Fibroblast of lung (primary cell): Measurements from ENCODE around the gene TMEM198. TPM values are rescaled to one million over a fixed set of nuclear protein-coding genes. Genes with fewer than 3 reads are reported as not detected.

Experiments used
- DNase-seq, 2 donors: peaks; one replicate each; pipeline versions ENCODE4 v3.0.0 to v3.0.0-alpha.2; 2010; ENCODE audit warnings: low read depth in 2 of 2
- H2AFZ ChIP-seq: 2 replicates; pipeline ENCODE4 v1.5.1; 2012; ENCODE audit warnings: low read length, control low read depth, inconsistent platforms
- H3K27ac ChIP-seq: 2 replicates; pipeline ENCODE4 v1.5.1; 2011; ENCODE audit warnings: low read length, control low read depth; ENCODE audit not compliant: insufficient read depth
- H3K27me3 ChIP-seq: 2 replicates; pipeline ENCODE4 v1.5.1; 2011; ENCODE audit warnings: mild to moderate bottlenecking, low read length; ENCODE audit not compliant: control insufficient read depth, insufficient read depth
- H3K36me3 ChIP-seq: 2 replicates; pipeline ENCODE4 v1.5.1; 2011; ENCODE audit warnings: low read length; ENCODE audit not compliant: control insufficient read depth, insufficient read depth
- H3K4me1 ChIP-seq: 2 replicates; pipeline ENCODE4 v1.5.1; 2011; ENCODE audit warnings: low read length; ENCODE audit not compliant: control insufficient read depth, insufficient read depth; ENCODE audit errors: extremely low read depth
- H3K4me2 ChIP-seq: 2 replicates; pipeline ENCODE4 v1.5.1; 2011; ENCODE audit warnings: low read length, control low read depth; ENCODE audit not compliant: insufficient read depth; ENCODE audit errors: extremely low read depth
- H3K4me3 ChIP-seq, 4 experiments: fragments of 200-600 bp in 1 of 4; sonication (generic) in 1 of 4; replicated peaks in 1 of 4; 2 replicates each; pipeline ENCODE4 v1.5.1; 2011 to 2016; ENCODE audit warnings: low read length in 4 of 4, low read depth in 3 of 4, mild to moderate bottlenecking in 3 of 4, control low read depth in 2 of 4, inconsistent platforms in 1 of 4, mixed read lengths in 1 of 4; ENCODE audit not compliant: insufficient read depth in 1 of 4; ENCODE audit errors: control extremely low read depth in 1 of 4
- H3K79me2 ChIP-seq: 2 replicates; pipeline ENCODE4 v1.5.1; 2012; ENCODE audit warnings: mild to moderate bottlenecking, low read length, inconsistent platforms; ENCODE audit not compliant: control insufficient read depth, insufficient read depth
- H3K9ac ChIP-seq: 2 replicates; pipeline ENCODE4 v1.5.1; 2011; ENCODE audit warnings: mild to moderate bottlenecking, low read length, control low read depth; ENCODE audit not compliant: insufficient read depth
- H3K9me3 ChIP-seq: 2 replicates; pipeline ENCODE4 v1.5.1; 2012; ENCODE audit warnings: low read depth, low read length; ENCODE audit not compliant: control insufficient read depth, insufficient read depth
- H4K20me1 ChIP-seq: 2 replicates; pipeline ENCODE4 v1.5.1; 2011; ENCODE audit warnings: low read length; ENCODE audit not compliant: control insufficient read depth, insufficient read depth; ENCODE audit errors: extremely low read depth
- CTCF ChIP-seq, 2 donors: IDR thresholded peaks in 1 of 2; conservative IDR thresholded peaks in 1 of 2; 1 replicate in 1 of 2; 2 replicates in 1 of 2; pipeline ENCODE4 v1.5.1; 2011 to 2012; ENCODE audit warnings: low read length in 2 of 2, control low read depth in 1 of 2, inconsistent platforms in 1 of 2, low read depth in 1 of 2, mild to moderate bottlenecking in 1 of 2
- EZH2 ChIP-seq: IDR thresholded peaks from 2 replicates; pipeline ENCODE4 v1.5.1; 2012; ENCODE audit warnings: low read length, control low read depth, mild to moderate bottlenecking; ENCODE audit errors: missing control alignments
- polyA plus RNA-seq, 2 donors: library from polyadenylated mRNA; depleted of rRNA in 1 of 2; stranded (reverse) in 1 of 2; unstranded in 1 of 2; fragments of >200 nt; gene quantifications; 2 replicates each; pipeline ENCODE4 v1.2.1, GENCODE V29; 2011 to 2012; ENCODE audit warnings: missing spikeins in 1 of 2
- total RNA-seq: library from RNA; depleted of rRNA; stranded (reverse); fragments of >200 nt; gene quantifications from 2 replicates; pipeline ENCODE4 v1.2.1, GENCODE V29; 2014

Gene TMEM198
- total and polyA plus RNA-seq, 2 donors (not counting 1 experiment from before 2014, with no cell fraction given), result 0.70 to 0.99 TPM

- peak overlapping the region; percentile 64 for H3K9ac ChIP-seq
- H3K27me3 ChIP-seq, result no peaks in the 10 kb centered on the region
- H3K36me3 ChIP-seq, result no peaks in the 10 kb centered on the region
- H3K27ac ChIP-seq, result peak overlapping the region; percentile 39
- H3K79me2 ChIP-seq, result no peaks in the 10 kb centered on the region
- no peaks in the 10 kb centered on the region for H3K9me3 ChIP-seq
- H4K20me1 ChIP-seq, result no peaks in the 10 kb centered on the region
- peaks cover 3% of the 10 kb centered on the region for H3K4me1 ChIP-seq
- H2AFZ ChIP-seq, result no peak overlapping the region
- TF ChIP-seq CTCF (conservative IDR thresholded peaks at IDR 0.05 in 1 of 2, IDR thresholded peaks at IDR 0.05 in 1 of 2; ENCODE audit: low read depth in 1 of 2, low read length in 2 of 2) (no peak), EZH2 (no peak)
- peak; percentile 34 to 36 for DNase-seq
- peak overlapping the region; percentile 35 to 68 (median 53) for H3K4me3 ChIP-seq
- H3K4me2 ChIP-seq, result peak overlapping the region; percentile 68
Observed at GRCh38 chr2:219570194-219570923, 26.5 kb downstream of the TMEM198 start.

DNA sequence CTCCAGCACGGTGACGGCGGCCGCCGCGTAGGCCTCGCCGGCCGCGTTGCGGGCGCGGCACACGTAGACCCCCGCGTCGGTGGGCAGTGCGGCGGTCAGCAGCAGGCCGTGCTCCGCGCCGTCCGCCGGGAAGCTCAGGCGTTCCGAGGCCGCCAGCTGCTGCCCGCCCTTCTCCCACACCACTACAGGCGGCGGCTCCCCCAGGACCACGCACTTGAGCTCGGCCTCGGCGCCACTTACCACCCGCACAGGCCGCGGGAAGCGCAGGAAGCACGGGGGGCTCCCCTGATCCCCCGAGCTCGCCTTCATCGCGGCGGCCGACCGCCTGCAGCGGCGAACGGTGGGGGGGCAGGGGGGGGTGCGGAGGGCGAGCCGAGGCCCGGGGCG, 27.1 kb downstream of the TMEM198 start:
- TF ChIP-seq CTCF (conservative IDR thresholded peaks at IDR 0.05 in 1 of 2, IDR thresholded peaks at IDR 0.05 in 1 of 2; ENCODE audit: low read depth in 1 of 2, low read length in 2 of 2), result no peak
- no peaks in the 10 kb centered on the region for H3K36me3 ChIP-seq
- peak overlapping the region; percentile 64 for H3K9ac ChIP-seq
- H3K4me3 ChIP-seq, result peak overlapping the region; percentile 34 to 68 (median 53)
- peaks cover 3% of the 10 kb centered on the region for H3K4me1 ChIP-seq
- peak overlapping the region; percentile 51 for H3K4me2 ChIP-seq
- no peaks in the 10 kb centered on the region for H3K79me2 ChIP-seq
- peak; percentile 25 to 42 for DNase-seq
- peak overlapping the region; percentile 51 for H2AFZ ChIP-seq
- H3K9me3 ChIP-seq, result no peaks in the 10 kb centered on the region
- peaks cover 2% of the 10 kb centered on the region for H3K27me3 ChIP-seq
- H3K27ac ChIP-seq, result peak overlapping the region; percentile 39
- H4K20me1 ChIP-seq, result no peaks in the 10 kb centered on the region

DNA sequence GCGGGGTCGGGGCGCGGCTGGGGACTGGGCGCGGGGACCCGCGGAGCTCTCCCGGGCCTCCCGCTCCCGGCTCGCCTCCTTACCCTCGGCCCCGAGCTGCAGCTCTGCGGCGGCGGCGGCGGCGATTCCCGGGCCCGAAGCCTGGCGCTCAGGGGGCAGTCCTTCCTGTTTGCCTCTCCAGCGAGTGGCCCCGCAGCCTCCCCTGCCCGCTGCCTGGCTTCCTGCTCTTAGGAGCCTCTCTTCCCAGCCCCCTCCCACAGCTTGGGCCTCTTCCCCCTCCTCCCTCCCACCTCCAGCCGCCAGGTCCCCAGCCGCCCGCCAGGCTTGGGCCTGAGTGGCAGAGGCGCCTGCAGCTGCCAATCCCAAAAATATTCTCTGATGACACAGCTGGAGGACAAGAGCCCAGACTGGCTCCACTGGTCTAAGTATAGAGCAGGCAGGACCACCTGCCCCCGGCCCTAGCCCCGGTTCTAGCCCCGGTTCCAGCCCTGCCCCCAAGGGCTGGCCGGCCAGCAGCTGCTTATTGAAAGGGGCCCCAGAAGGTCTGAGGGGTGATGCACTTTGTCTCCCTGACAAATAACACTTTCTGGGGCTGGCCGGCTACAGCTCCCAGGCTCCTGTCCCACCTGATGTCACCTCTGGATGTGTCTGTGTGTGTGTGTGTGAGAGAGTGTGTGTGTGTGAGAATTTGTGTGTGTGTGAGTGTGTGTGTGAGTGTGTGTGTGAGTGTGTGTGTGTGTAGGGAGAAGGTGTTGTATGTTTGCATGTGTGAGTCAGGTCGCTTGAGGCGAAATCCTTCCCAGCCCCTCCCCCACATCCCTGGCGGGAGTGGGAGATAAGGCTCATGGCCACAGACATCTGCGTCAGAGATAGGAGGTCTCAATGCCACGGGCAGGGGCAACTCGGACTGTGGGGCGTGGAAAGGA, 27.7 kb downstream of the TMEM198 start, which contains the start of gene OBSL1:
Gene OBSL1, minus strand, starts transcription at position 229 of the 926 bp plus-strand sequence. CDS start 307 bp downstream, outside the sequence.
- peak; percentile 70 to 81 for DNase-seq
- H3K9ac ChIP-seq, result peak within 1 kb of the TSS; percentile 64

More for the DNA sequence above, 27.7 kb downstream of the TMEM198 start, which contains the start of gene OBSL1:
- TF ChIP-seq EZH2 (no peak), CTCF (conservative IDR thresholded peaks at IDR 0.05 in 1 of 2, IDR thresholded peaks at IDR 0.05 in 1 of 2; ENCODE audit: low read depth in 1 of 2, low read length in 2 of 2) (no peak)
- no peaks in the 10 kb centered on the region for H4K20me1 ChIP-seq
- peak within 1 kb of the TSS; percentile 39 for H3K27ac ChIP-seq
- H2AFZ ChIP-seq, result peak within 1 kb of the TSS; percentile 51
- peaks cover 7% of the 10 kb centered on the region for H3K27me3 ChIP-seq
- H3K79me2 ChIP-seq, result no peaks in the 10 kb centered on the region
- peak within 1 kb of the TSS; percentile 42 to 68 (median 53) for H3K4me3 ChIP-seq
- peaks cover 3% of the 10 kb centered on the region for H3K4me1 ChIP-seq
- H3K4me2 ChIP-seq, result peak within 1 kb of the TSS; percentile 68
- H3K9me3 ChIP-seq, result no peaks in the 10 kb centered on the region
- H3K36me3 ChIP-seq, result no peaks in the 10 kb centered on the region
